Activated CD8-positive, alpha-beta memory T cell treated with anti-CD3 and anti-CD28 coated beads, Interleukin-2, amount 50 U/mL, for 4 hours (primary cell): ENCODE measurements around the gene THSD8.
A peak's percentile ranks its signal among the peaks of the same experiment; 100 is the strongest.
"Not testable (repeated sequence)": the region's sequence is repeated elsewhere in the genome, so short reads cannot be mapped to it uniquely, and the experiment has no call there.

Source experiments
- DNase-seq: peaks from one replicate; pipeline ENCODE4 v3.0.0-alpha.2; 2020

The THSD8 gene

GRCh38 chr19:12792051-12792852 lies 9.6 kb upstream of the THSD8 start:
- peak; percentile 77 for DNase-seq

GRCh38 chr19:12792853-12793289 lies 9.0 kb upstream of the THSD8 start:
- DNase-seq: no peak

- DNase-seq: peak; percentile 94
Observed at GRCh38 chr19:12793290-12794195, 8.3 kb upstream of the THSD8 start.

GRCh38 chr19:12794196-12794941 lies 7.5 kb upstream of the THSD8 start:
- DNase-seq: no peak

- no peak for DNase-seq
Observed at GRCh38 chr19:12794971-12795381, 6.9 kb upstream of the THSD8 start.

GRCh38 chr19:12796146-12797071 lies 5.5 kb upstream of the THSD8 start:
- DNase-seq: peak; percentile 78

- no peak for DNase-seq
Observed at GRCh38 chr19:12797141-12797587, 4.7 kb upstream of the THSD8 start.

GRCh38 chr19:12797607-12798006 lies 4.3 kb upstream of the THSD8 start:
- DNase-seq: not testable (repeated sequence)

GRCh38 chr19:12799742-12800465 lies 2.0 kb upstream of the THSD8 start:
- no peak for DNase-seq

- DNase-seq: no peak
Observed at GRCh38 chr19:12800466-12800770, 1.5 kb upstream of the THSD8 start.

GRCh38 chr19:12800923-12801465 lies 875 bp upstream of the THSD8 start:
- DNase-seq: no peak

GRCh38 chr19:12802267-12803106 lies 618 bp downstream of the THSD8 start:
- DNase-seq: no peak

GRCh38 chr19:12804051-12804450 lies 2.2 kb downstream of the THSD8 start:
- DNase-seq: no peak

- peak; percentile 88 for DNase-seq
Observed at GRCh38 chr19:12806242-12807081, 4.6 kb downstream of the THSD8 start, which contains the start of gene RNASEH2A. RNASEH2A (plus strand) TSS chr19:12806584; CDS start chr19:12806674, 90 bp downstream.

GRCh38 chr19:12815088-12815487 lies 13.2 kb downstream of the THSD8 start:
- DNase-seq: no peak

- not testable (repeated sequence) for DNase-seq
Observed at GRCh38 chr19:12817188-12817587, 15.3 kb downstream of the THSD8 start.

GRCh38 chr19:12817810-12818209 lies 15.9 kb downstream of the THSD8 start:
- DNase-seq: not testable (repeated sequence)

GRCh38 chr19:12821761-12822160 lies 19.9 kb downstream of the THSD8 start:
- no peak for DNase-seq
